Activated B cell treated with CpG ODN at 0.5 μM for 24 hours (primary cell): ENCODE results near the gene DOLPP1. TPM values are rescaled to one million over a fixed set of nuclear protein-coding genes. Genes with fewer than 3 reads are reported as not detected.

Experiments
- ATAC-seq: fragments of 200-7000 bp; cut with Tn5 transposase; one replicate; pipeline ENCODE4 v1.10.0; 2021; ENCODE audit warnings: low read depth, mild to moderate bottlenecking, moderate library complexity
- CTCF ChIA-PET: fragments of 350-600 bp; sonication (Branson Sonifier 250); formaldehyde crosslinking; loops from one replicate; lab custom pipeline; 2021; ENCODE audit warnings: antibody characterized with exemption; lab: Charles Lee
- POLR2A ChIA-PET: fragments of 350-600 bp; sonication (Branson Sonifier 250); formaldehyde crosslinking; loops from one replicate; lab custom pipeline; 2021; ENCODE audit warnings: antibody characterized with exemption; lab: Charles Lee
- DNase-seq: peaks from one replicate; pipeline ENCODE4 v3.0.0; 2022
- H3K27ac Mint-ChIP-seq: one replicate; pipeline ENCODE4 v1.8.0; 2020; ENCODE audit warnings: mixed read lengths
- H3K27me3 Mint-ChIP-seq: one replicate; pipeline ENCODE4 v1.8.0; 2021; ENCODE audit warnings: mixed read lengths
- H3K36me3 Mint-ChIP-seq: one replicate; pipeline ENCODE4 v1.8.0; 2021; ENCODE audit warnings: low read depth, mixed read lengths
- H3K4me1 Mint-ChIP-seq: one replicate; pipeline ENCODE4 v1.8.0; 2021; ENCODE audit warnings: mixed read lengths
- H3K4me3 Mint-ChIP-seq: one replicate; pipeline ENCODE4 v1.8.0; 2020; ENCODE audit warnings: mild to moderate bottlenecking, mixed read lengths
- H3K9me3 Mint-ChIP-seq: one replicate; pipeline ENCODE4 v1.8.0; 2020; ENCODE audit warnings: mixed read lengths
- CTCF ChIP-seq: fragments of 200-600 bp; IDR thresholded peaks from one replicate; pipeline ENCODE4 v1.8.0; 2022; ENCODE audit warnings: antibody characterized with exemption, mild to moderate bottlenecking
- intact Hi-C: fragments of 100-400 bp; cut with micrococcal nuclease; formaldehyde crosslinking; loops from one replicate; pipeline ENCODE4 v1.15.1; 2024
- total RNA-seq: library from RNA; stranded (reverse); gene quantifications from 2 replicates; pipeline ENCODE4 v1.2.3, GENCODE V29; 2022

Gene DOLPP1
- total RNA-seq, 1 donor from 2014 or later, result 10.9 TPM

DNA sequence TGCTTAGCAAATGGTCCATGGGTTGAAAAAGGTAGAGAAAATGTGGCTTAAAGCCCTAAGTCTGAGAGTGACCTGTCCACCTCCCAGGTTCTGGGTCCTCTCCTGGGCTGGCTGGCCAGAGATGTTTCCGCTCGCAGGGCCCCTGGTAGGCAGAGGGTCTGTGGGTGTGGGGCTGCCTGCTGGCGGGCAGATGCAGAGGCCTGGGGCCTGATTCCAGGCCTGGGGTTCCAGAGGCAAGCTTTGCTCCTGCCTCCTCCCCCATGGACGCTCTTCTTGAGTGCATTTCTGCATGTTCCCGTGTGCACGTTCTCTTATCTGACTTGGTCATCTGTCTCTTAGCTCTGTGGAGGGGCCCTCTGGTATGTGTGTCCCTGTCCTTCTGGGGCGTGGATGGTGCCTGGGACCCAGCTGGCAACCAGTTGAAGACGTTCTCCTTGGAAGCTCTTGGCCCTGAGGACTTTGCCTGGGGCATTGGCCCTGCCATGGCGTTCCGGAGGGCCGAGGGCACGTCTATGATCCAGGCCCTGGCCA is 40.7 kb upstream of the DOLPP1 start:
- DNase-seq (no peak), ATAC-seq (no peak)
- intact Hi-C loops, result no loop called here
- Mint-ChIP-seq H3K4me1 (peaks cover 29% of the 10 kb centered on the region), H3K27ac (no peak overlapping the region), H3K27me3 (no peaks in the 10 kb centered on the region), H3K4me3 (no peak overlapping the region), H3K9me3 (no peaks in the 10 kb centered on the region), H3K36me3 (peaks cover 35% of the 10 kb centered on the region)
- TF ChIP-seq CTCF, result no peak
- CTCF ChIA-PET, result no interaction called here
- POLR2A ChIA-PET, result interaction anchor here (0.6 kb wide), 1 partner anchor 245 kb away, joined by 4 read pairs; no protein-coding TSS in a partner anchor

- DNase-seq (no peak), ATAC-seq (no peak)
- intact Hi-C loops, result no loop called here
- Mint-ChIP-seq H3K27me3 (no peaks in the 10 kb centered on the region), H3K9me3 (no peaks in the 10 kb centered on the region), H3K27ac (no peak overlapping the region), H3K4me1 (peaks cover 17% of the 10 kb centered on the region), H3K4me3 (no peak overlapping the region), H3K36me3 (peaks cover 37% of the 10 kb centered on the region)
- TF ChIP-seq CTCF, result no peak
- CTCF ChIA-PET, result no interaction called here
- POLR2A ChIA-PET, result interaction anchor here (0.6 kb wide), 1 partner anchor 359 kb away, joined by 6 read pairs; no protein-coding TSS in a partner anchor
Measured at GRCh38 chr9:129042016-129042415, 38.9 kb upstream of the DOLPP1 start.

DNA sequence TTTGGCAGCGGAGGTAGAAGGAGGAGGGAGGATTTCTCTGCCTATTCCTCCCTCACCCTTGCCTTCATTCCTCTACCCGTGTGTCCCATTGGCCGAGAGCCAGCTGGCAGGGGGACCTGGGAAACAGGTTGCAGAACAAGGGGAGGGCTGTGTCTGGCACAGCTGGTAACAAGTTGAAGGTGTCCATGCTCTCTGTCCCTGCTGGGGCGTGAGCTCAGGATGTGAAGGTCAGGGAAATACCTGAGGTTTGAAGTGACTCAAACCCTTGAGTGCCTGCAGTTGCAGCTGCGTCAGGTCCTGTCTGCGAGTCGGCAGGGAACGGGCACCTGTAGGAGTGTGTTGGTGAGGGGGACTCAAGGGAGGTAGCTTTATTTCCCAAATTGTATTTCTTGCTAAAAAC is 28.3 kb upstream of the DOLPP1 start:
- DNase-seq, result no peak
- Mint-ChIP-seq H3K27ac (no peak overlapping the region), H3K9me3 (no peaks in the 10 kb centered on the region), H3K27me3 (no peaks in the 10 kb centered on the region), H3K4me1 (no peaks in the 10 kb centered on the region), H3K36me3 (peaks cover 53% of the 10 kb centered on the region), H3K4me3 (no peak overlapping the region)
- TF ChIP-seq CTCF, result no peak
- ATAC-seq, result no peak
- intact Hi-C loops, result no loop called here
- ChIA-PET CTCF (no interaction called here), POLR2A (interaction anchor here (0.9 kb wide), 1 partner anchor 20 kb away, joined by 3 read pairs; no protein-coding TSS in a partner anchor)

- no peaks in the 10 kb centered on the region for H3K4me1 Mint-ChIP-seq
- H3K27me3 Mint-ChIP-seq, result no peaks in the 10 kb centered on the region
- H3K9me3 Mint-ChIP-seq, result no peaks in the 10 kb centered on the region
- peaks cover 52% of the 10 kb centered on the region for H3K36me3 Mint-ChIP-seq
- ATAC-seq (no peak), DNase-seq (no peak)
- intact Hi-C loops, result no loop called here
- TF ChIP-seq CTCF, result no peak
- no peak overlapping the region for H3K27ac Mint-ChIP-seq
- no peak overlapping the region for H3K4me3 Mint-ChIP-seq
- ChIA-PET CTCF (no interaction called here), POLR2A (no interaction called here)
Measured at GRCh38 chr9:129053020-129053419, 27.9 kb upstream of the DOLPP1 start.

- intact Hi-C loops, result no loop called here
- POLR2A ChIA-PET, result no interaction called here
- CTCF ChIA-PET, result no interaction called here
- H3K36me3 Mint-ChIP-seq, result peaks cover 49% of the 10 kb centered on the region
- TF ChIP-seq CTCF, result no peak
- no peaks in the 10 kb centered on the region for H3K27me3 Mint-ChIP-seq
- ATAC-seq (no peak), DNase-seq (no peak)
- H3K4me3 Mint-ChIP-seq, result no peak overlapping the region
- no peaks in the 10 kb centered on the region for H3K4me1 Mint-ChIP-seq
- H3K9me3 Mint-ChIP-seq, result no peaks in the 10 kb centered on the region
- H3K27ac Mint-ChIP-seq, result no peak overlapping the region
Measured at GRCh38 chr9:129054163-129054851, 26.6 kb upstream of the DOLPP1 start.
